PC-3 (cell line): ENCODE results near the gene LRRC71.

Experiments
- CTCF ChIP-seq: fragments of 300-600 bp; sonication (generic); conservative IDR thresholded peaks from 2 replicates; pipeline ENCODE4 v1.5.1; 2017; ENCODE audit warnings: antibody characterized with exemption, low read depth, mild to moderate bottlenecking, low read length
- EZH2 ChIP-seq: fragments of 300-600 bp; sonication (generic); IDR thresholded peaks from one replicate; pipeline ENCODE4 v1.6.1; 2017; ENCODE audit warnings: antibody characterized with exemption, mild to moderate bottlenecking, low read length; ENCODE audit not compliant: unreplicated experiment
- EZH2phosphoT487 ChIP-seq: fragments of 300-600 bp; sonication (generic); IDR thresholded peaks from 2 replicates; pipeline ENCODE4 v1.6.1; 2018; ENCODE audit warnings: mild to moderate bottlenecking, antibody characterized with exemption, low read length, borderline replicate concordance

DNA sequence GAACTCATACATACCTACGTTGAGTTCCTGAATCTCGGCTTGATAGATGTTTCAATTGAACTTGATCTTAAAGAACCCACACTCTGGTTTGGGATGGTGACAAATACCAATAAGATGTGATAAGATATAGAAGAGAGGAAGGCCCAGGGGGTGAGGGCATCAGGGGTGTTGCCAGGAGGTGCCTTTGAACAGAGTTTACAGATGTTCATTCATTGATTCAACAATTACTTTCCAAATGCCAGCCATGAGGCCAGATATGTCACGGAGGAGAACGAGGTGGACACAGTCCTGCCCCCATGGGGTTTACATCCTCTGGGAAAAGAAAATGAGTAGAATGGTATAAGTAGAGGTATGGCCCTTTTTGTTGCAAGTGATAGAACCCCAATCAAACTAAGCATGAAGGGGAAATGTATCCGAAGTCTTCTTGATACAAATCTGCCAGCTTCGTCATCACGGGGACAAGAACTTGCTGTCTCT is 659 bp downstream of the LRRC71 start:
- TF ChIP-seq CTCF (no peak), EZH2 (no peak), EZH2phosphoT487 (no peak)
